Gastrocnemius medialis (tissue), 4 donors: ENCODE data around the gene CFAP210. TPM values are rescaled to one million over a fixed set of nuclear protein-coding genes. Genes with fewer than 3 reads are reported as not detected.
"Not testable (repeated sequence)": the region's sequence is repeated elsewhere in the genome, so short reads cannot be mapped to it uniquely, and the experiment has no call there.

Experiments
- ATAC-seq, 2 donors: fragments of 150-250 bp; one replicate each; pipeline ENCODE4 v1.9.1; 2016
- DNase-seq, 2 donors: peaks; one replicate each; pipeline ENCODE4 v3.0.0-alpha.2; 2019
- H3K27ac ChIP-seq, 4 donors: fragments of 200-600 bp; sonication (generic); 1 replicate in 1 of 4; 2 replicates in 3 of 4; pipeline ENCODE4 v1.5.1; 2016 to 2018; ENCODE audit warnings: mild to moderate bottlenecking in 2 of 4, moderate library complexity in 1 of 4
- H3K27me3 ChIP-seq, 3 donors: fragments of 200-600 bp; sonication (generic) in 2 of 3; 1 replicate in 1 of 3; 2 replicates in 2 of 3; pipeline versions ENCODE4 v1.5.1 to v1.6.0; 2016 to 2019; ENCODE audit warnings: mild to moderate bottlenecking in 1 of 3, moderate library complexity in 1 of 3
- H3K36me3 ChIP-seq, 2 donors: fragments of 200-600 bp; sonication (generic) in 1 of 2; one replicate each; pipeline ENCODE4 v1.5.1; 2017 to 2018
- H3K4me1 ChIP-seq, 2 donors: fragments of 200-600 bp; sonication (generic) in 1 of 2; one replicate each; pipeline ENCODE4 v1.5.1; 2016 to 2017; ENCODE audit warnings: mild to moderate bottlenecking in 2 of 2
- H3K4me3 ChIP-seq, 4 donors: fragments of 200-600 bp; sonication (generic) in 3 of 4; 1 replicate in 1 of 4; 2 replicates in 3 of 4; pipeline ENCODE4 v1.5.1; 2016 to 2019; ENCODE audit warnings: mild to moderate bottlenecking in 2 of 4
- H3K9me3 ChIP-seq, 3 donors: fragments of 200-600 bp; sonication (generic) in 2 of 3; 1 replicate in 1 of 3; 2 replicates in 2 of 3; pipeline ENCODE4 v1.5.1; 2016 to 2019
- POLR2A ChIP-seq, 2 donors: fragments of 450-650 bp; IDR thresholded peaks; one replicate each; pipeline ENCODE4 v1.6.1; 2017; ENCODE audit warnings: antibody characterized with exemption in 2 of 2, mild to moderate bottlenecking in 2 of 2, moderate library complexity in 2 of 2
- in situ Hi-C, 4 donors: fragments of 200-750 bp; cut with MboI; loops; one replicate each; pipeline versions ENCODE4 v1.15.0 to v1.8.0; 2017; ENCODE audit warnings: low sequenced_read_pairs in 4 of 4
- intact Hi-C: fragments of 100-400 bp; cut with DNase I; formaldehyde crosslinking; loops from one replicate; pipeline ENCODE4 v1.15.1; 2023; ENCODE audit warnings: low total_unique reads
- total RNA-seq, 4 donors: library from RNA; depleted of rRNA; stranded (reverse); fragments of >200 nt; gene quantifications; one replicate each; pipeline versions ENCODE4 v1.1.0 to v1.2.3, GENCODE V29; 2016
- TF ChIP-seq, protein P1 (sequence below), 5 experiments: fragments of 450-650 bp in 3 of 5; fragments of 200-600 bp in 2 of 5; sonication (generic) in 2 of 5; IDR thresholded peaks in 4 of 5; conservative IDR thresholded peaks in 1 of 5; 1 replicate in 4 of 5; 2 replicates in 1 of 5; pipeline ENCODE4 v1.5.1; 2016 to 2019; ENCODE audit warnings: antibody characterized with exemption in 5 of 5, mild to moderate bottlenecking in 3 of 5, moderate library complexity in 3 of 5

CFAP210 gene
- total RNA-seq, 4 donors from 2014 or later: not detected

DNA sequence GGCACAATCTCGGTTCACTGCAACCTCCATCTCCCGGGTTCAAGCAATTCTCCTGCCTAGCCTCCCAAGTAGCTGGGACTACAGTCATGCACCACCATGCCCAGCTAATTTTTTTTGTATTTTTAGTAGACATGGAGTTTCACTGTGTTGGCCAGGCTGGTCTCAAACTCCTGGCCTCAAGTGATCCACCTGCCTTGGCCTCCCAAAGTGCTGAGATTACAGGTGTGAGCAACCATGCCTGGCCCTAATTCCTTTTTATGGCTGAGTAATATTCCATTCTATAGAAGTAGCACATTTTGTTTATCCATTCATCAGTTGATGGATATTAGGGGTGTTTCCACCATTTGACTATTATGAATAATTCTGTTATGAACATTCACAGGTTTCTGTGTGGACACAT is 9.5 kb downstream of the CFAP210 start:
- H3K27ac ChIP-seq, H3K9me3 ChIP-seq, ATAC-seq, H3K36me3 ChIP-seq, H3K27me3 ChIP-seq, DNase-seq, in situ Hi-C loops, H3K4me3 ChIP-seq, intact Hi-C loops, H3K4me1 ChIP-seq: not testable (repeated sequence)

- TF ChIP-seq, protein P1, sequence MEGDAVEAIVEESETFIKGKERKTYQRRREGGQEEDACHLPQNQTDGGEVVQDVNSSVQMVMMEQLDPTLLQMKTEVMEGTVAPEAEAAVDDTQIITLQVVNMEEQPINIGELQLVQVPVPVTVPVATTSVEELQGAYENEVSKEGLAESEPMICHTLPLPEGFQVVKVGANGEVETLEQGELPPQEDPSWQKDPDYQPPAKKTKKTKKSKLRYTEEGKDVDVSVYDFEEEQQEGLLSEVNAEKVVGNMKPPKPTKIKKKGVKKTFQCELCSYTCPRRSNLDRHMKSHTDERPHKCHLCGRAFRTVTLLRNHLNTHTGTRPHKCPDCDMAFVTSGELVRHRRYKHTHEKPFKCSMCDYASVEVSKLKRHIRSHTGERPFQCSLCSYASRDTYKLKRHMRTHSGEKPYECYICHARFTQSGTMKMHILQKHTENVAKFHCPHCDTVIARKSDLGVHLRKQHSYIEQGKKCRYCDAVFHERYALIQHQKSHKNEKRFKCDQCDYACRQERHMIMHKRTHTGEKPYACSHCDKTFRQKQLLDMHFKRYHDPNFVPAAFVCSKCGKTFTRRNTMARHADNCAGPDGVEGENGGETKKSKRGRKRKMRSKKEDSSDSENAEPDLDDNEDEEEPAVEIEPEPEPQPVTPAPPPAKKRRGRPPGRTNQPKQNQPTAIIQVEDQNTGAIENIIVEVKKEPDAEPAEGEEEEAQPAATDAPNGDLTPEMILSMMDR (IDR thresholded peaks at IDR 0.05 in 4 of 5, conservative IDR thresholded peaks at IDR 0.05 in 1 of 5): no peak
- no peak for TF ChIP-seq POLR2A (IDR thresholded peaks at IDR 0.05)
- Histone ChIP-seq H3K9me3 (no peaks in the 10 kb centered on the region), H3K27me3 (no peaks in the 10 kb centered on the region), H3K4me1 (no peaks in the 10 kb centered on the region), H3K36me3 (no peaks in the 10 kb centered on the region), H3K27ac (no peak overlapping the region), H3K4me3 (no peak overlapping the region)
- no peak for DNase-seq
- intact Hi-C loops (no loop called here), in situ Hi-C loops (no loop called here)
- ATAC-seq: no peak
These were observed 10.1 kb downstream of the CFAP210 start for GRCh38 chr2:169684135-169684565.

GRCh38 chr2:169683425-169684134 is 10.6 kb downstream of the CFAP210 start:
- ATAC-seq: no peak
- in situ Hi-C loops: no loop called here

GRCh38 chr2:169683054-169683424 is 11.2 kb downstream of the CFAP210 start:
- no peak overlapping the region for H3K4me3 ChIP-seq
- TF ChIP-seq POLR2A (IDR thresholded peaks at IDR 0.05): no peak
- TF ChIP-seq, protein P1 (IDR thresholded peaks at IDR 0.05 in 4 of 5, conservative IDR thresholded peaks at IDR 0.05 in 1 of 5): no peak
- H3K4me1 ChIP-seq: no peaks in the 10 kb centered on the region
- H3K36me3 ChIP-seq: no peaks in the 10 kb centered on the region
- H3K9me3 ChIP-seq: no peaks in the 10 kb centered on the region
- DNase-seq: no peak
- intact Hi-C loops (no loop called here), in situ Hi-C loops (no loop called here)
- no peak for ATAC-seq
- H3K27me3 ChIP-seq: no peaks in the 10 kb centered on the region
- H3K27ac ChIP-seq: no peak overlapping the region

More at GRCh38 chr2:169683425-169684134, 10.6 kb downstream of the CFAP210 start:
- H3K36me3 ChIP-seq: no peaks in the 10 kb centered on the region
- H3K9me3 ChIP-seq: no peaks in the 10 kb centered on the region
- H3K27me3 ChIP-seq: no peaks in the 10 kb centered on the region
- no peaks in the 10 kb centered on the region for H3K4me1 ChIP-seq
- no peak overlapping the region for H3K4me3 ChIP-seq
- TF ChIP-seq, protein P1 (IDR thresholded peaks at IDR 0.05 in 4 of 5, conservative IDR thresholded peaks at IDR 0.05 in 1 of 5): no peak
- TF ChIP-seq POLR2A (IDR thresholded peaks at IDR 0.05): no peak
- no peak for DNase-seq
- H3K27ac ChIP-seq: no peak overlapping the region
- intact Hi-C loops: no loop called here

DNA sequence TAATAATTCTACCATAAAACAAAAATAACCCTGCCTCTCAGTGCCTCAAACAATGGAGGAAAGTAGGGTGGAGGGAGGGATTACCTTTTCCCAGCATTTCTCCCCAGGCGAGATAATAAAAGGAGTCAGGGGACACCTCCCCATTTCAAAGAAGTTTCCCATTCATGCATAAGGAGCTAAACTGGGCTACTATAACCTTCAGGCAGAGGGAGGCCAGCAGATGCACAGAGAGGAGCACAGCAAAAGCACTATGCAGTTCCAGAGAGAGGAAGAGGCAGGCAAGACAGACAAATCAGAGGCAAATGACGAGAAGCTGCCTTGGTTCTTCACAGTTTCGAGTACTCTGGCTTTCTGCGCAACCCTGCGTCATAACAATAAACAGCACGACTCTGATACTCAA is 17.4 kb downstream of the CFAP210 start:
- intact Hi-C loops (no loop called here), in situ Hi-C loops (no loop called here)
- no peaks in the 10 kb centered on the region for H3K36me3 ChIP-seq
- no peak for TF ChIP-seq POLR2A (IDR thresholded peaks at IDR 0.05)
- TF ChIP-seq, protein P1 (IDR thresholded peaks at IDR 0.05 in 4 of 5, conservative IDR thresholded peaks at IDR 0.05 in 1 of 5): no peak
- no peaks in the 10 kb centered on the region for H3K9me3 ChIP-seq
- no peak for ATAC-seq
- DNase-seq: no peak
- H3K4me1 ChIP-seq: no peaks in the 10 kb centered on the region
- no peaks in the 10 kb centered on the region for H3K27me3 ChIP-seq
- H3K4me3 ChIP-seq: no peak overlapping the region
- no peak overlapping the region for H3K27ac ChIP-seq
